GM18511 (cell line): Measurements from ENCODE around the gene PPP1CA.
A peak's percentile ranks its signal among the peaks of the same experiment; 100 is the strongest.
"Not testable (repeated sequence)": the region's sequence is repeated elsewhere in the genome, so short reads cannot be mapped to it uniquely, and the experiment has no call there.

ENCODE experiments used
- ATAC-seq: cut with Tn5 transposase; IDR thresholded peaks from one replicate; pipeline ENCODE4 v1.9.1; 2021; ENCODE audit warnings: mild to moderate bottlenecking, moderate library complexity; ENCODE audit not compliant: unreplicated experiment

PPP1CA gene

DNA sequence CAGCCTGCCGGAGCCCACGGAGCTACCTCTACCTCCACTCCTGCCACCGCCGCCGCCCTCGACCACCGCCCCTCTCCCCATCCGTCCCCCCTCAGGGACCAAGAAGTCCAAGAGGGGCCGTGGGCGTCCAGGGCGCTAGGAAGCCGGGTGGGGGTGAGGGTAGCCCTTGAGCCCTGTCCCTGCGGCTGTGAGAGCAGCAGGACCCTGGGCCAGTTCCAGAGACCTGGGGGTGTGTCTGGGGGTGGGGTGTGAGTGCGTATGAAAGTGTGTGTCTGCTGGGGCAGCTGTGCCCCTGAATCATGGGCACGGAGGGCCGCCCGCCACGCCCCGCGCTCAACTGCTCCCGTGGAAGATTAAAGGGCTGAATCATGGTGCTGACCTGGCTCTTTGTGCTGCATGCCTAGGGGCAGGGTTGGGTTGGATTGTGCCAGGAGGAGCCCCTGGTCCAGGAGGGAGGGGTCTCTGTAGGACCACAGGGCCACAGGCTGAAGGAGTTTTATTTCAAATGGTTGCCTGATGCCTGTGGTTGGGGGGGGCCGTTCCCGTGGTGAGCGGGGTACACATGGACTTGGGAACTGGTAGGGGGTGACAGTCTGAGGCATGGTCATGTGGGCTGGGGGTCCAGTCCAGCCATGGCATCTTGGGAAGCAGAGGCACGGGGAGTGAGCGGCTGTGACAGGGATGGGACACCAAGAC, 33.5 kb upstream of the PPP1CA start:
- no peak for ATAC-seq

DNA sequence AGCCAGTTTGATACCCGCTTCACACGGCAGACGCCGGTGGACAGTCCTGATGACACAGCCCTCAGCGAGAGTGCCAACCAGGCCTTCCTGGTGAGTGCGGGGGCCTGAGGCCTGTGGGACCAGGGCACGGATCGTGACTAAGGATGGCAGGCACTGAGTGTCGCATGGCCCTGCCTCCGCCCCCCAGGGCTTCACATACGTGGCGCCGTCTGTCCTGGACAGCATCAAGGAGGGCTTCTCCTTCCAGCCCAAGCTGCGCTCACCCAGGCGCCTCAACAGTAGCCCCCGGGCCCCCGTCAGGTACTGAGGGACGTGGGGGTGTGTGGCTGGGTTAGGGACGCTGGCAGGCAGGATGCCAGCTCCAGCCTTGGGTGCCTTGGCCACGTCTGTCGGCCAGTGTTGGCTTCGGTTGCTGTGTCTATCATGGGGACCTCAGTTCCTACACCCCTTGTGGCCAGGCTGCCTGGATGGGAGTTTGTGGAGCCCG, 32.8 kb upstream of the PPP1CA start:
- no peak for ATAC-seq

- ATAC-seq = no peak
These were observed 32.1 kb upstream of the PPP1CA start for GRCh38 chr11:67433536-67434394.

GRCh38 chr11:67432655-67433349, 31.1 kb upstream of the PPP1CA start:
- no peak for ATAC-seq

- no peak for ATAC-seq
These were observed 29.9 kb upstream of the PPP1CA start for GRCh38 chr11:67431346-67432249.

DNA sequence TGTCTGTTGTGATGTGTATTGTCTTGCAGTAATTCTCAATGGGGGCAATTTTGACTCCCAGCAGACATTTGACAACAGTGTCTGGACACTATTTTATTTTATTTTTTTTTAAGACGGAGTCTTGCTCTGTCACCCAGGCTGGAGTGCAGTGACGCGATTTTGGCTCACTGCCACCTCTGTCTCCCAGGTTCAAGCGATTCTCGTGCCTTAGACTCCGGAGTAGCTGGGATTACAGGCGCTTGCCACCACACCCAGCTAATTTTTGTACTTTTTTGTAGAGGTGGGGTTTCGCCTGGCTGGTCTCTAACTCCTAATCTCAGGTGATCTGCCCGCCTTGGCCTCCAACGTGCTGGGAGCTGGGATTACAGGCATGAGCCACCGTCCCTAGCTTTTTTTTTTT, 28.1 kb upstream of the PPP1CA start:
- ATAC-seq = no peak

DNA sequence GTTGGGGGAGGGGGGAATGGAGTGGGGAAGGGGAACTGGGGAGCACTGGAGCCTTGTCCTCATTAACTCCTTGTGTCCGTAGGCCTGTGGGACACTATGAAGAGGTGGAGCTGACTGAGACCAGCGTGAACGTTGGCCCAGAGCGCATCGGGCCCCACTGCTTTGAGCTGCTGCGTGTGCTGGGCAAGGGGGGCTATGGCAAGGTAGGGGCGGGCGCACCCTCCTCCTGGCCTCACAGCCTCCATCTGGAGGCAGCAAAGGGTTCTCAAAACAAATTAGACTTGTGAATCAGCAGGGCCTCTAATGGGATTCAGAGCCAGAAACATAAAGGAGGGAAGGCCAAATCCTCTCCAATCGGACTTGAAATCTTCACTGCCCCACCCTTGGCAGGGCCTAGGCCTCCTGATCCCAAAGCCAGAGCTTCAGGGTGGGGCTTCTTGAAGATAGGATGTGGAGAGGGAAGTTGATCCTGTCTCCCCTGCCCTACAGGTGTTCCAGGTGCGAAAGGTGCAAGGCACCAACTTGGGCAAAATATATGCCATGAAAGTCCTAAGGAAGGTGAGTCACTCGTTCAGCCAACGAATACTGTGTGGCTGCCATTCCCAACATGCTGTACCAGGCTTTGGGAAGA, 27.5 kb upstream of the PPP1CA start:
- no peak for ATAC-seq

GRCh38 chr11:67428052-67429001, 26.7 kb upstream of the PPP1CA start, which contains the start of gene RPS6KB2:
TSS of gene RPS6KB2 (plus strand) at chr11:67428494. CDS start at chr11:67428546, 52 bp downstream.
- peak; percentile 85 for ATAC-seq

- ATAC-seq = not testable (repeated sequence)
These were observed 25.8 kb upstream of the PPP1CA start for GRCh38 chr11:67427364-67427859.

DNA sequence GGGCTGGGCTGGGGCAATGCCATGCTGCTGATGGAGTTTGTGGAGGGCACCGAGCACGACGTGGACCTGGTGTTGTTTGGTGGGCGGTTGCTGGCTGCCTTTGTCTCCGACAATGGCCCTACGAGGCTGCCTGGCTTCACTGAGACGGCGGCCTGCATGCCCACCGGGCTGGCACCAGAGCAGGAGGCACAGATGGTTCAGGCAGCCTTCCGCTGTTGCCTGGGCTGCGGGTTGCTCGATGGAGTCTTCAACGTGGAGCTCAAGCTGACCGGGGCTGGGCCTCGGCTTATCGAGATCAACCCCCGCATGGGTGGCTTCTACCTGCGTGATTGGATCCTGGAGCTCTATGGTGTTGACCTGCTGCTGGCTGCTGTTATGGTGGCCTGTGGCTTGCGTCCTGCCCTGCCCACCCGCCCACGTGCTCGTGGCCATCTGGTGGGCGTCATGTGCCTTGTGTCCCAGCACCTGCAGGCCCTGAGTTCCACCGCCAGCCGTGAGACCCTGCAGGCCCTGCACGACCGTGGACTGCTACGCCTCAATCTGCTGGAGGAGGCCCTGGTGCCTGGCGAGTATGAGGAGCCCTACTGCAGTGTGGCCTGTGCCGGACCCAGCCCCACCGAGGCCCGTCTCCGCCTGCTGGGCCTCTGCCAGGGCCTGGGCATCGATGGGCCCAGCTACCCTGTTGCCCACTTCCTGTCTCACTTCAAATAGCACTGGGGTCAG, 22.4 kb upstream of the PPP1CA start:
- ATAC-seq = no peak

GRCh38 chr11:67423466-67423865, 21.8 kb upstream of the PPP1CA start:
- ATAC-seq = no peak

DNA sequence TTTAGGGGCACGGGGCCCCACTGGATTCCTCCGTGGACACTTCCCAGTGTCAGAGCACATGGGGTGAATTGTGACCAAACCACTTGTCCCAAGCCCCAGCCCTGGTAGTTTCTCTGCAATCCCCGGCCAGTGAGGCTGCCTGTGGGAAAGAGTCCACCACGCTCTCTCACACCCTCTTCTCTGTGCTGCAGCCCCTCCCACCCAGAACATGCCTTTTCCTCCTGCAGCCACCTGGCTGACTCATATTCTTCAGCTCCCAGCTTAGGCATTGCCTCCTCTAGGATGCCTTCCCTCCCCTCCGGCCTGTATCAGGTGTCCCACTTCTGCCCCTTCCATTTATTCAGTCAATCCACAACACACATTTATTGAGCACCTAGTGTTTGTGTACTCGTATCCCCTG, 21.2 kb upstream of the PPP1CA start:
- no peak for ATAC-seq

DNA sequence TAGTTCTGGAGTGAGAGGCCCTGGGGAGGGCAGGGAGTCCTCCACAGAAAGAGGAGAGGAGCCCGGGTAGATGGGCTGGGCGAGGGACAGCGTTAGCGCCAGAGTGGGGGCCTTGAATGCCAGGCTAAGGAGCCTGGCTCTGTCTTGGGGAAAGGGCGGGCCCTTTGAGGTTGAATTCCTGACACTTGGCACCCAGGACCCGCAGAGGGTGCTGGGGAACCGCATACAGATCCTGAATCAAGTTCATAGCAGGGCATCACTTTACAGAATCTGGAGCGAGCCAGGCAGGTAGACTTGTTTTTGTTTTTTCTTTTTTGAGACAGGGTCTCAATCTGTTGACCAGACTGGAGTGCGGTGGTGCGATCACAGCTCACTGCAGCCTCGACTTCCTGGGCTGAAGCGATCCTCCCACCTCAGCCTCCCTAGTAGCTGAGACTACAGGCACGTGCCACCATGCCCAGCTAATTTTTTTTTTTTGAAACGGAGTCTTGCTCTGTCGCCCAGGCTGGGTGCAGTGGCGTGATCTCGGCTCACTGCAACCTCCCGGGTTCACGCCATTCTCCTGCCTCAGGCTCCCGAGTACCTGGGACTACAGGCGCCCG, 19.9 kb upstream of the PPP1CA start:
- ATAC-seq = no peak

DNA sequence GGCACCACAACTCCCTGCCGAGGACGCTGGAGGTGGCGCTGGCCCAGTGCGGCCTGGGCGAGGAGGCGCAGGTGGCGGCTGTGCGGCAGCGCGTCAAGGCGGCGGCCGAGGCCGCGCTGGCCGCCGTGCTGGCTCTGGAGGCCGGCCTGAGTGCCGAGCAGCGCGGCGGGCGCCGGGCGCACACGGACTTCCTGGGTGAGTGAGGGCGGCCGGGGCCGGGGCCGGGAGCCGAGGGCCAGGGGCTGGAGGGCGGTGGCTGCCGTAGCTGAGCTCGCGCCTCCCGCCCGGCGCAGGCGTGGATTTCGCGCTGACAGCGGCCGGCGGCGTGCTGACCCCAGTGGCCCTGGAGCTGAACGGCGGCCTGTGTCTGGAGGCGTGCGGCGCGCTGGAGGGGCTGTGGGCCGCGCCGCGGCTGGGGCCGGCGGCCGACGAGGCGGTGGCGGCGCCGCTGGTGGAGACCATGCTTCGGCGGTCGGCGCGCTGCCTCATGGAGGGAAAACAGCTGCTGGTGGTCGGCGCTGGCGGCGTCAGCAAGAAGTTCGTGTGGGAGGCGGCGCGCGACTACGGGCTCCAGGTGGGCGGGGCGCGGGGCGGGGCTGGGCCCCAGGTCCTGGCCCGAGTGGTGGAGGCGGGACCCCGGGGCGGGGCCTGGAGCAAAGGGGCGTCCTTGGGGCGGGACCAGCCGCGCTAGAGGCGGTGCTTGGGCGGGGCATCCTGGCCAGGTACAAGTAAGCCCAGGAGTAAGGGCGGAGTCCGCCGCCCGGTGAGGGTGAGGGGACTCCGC, 19.2 kb upstream of the PPP1CA start:
- ATAC-seq = peak; percentile 92

- ATAC-seq = no peak
These were observed 18.5 kb upstream of the PPP1CA start for GRCh38 chr11:67420147-67420645.

- ATAC-seq = no peak
These were observed 17.8 kb upstream of the PPP1CA start for GRCh38 chr11:67419325-67420049.
